ENCODE data around the gene OSBP2. TPM values are rescaled to one million over a fixed set of nuclear protein-coding genes. Genes with fewer than 3 reads are reported as not detected.

OSBP2 gene
- total RNA-seq, 2 donors from 2014 or later, result 6.8 to 11.1 TPM

DNA sequence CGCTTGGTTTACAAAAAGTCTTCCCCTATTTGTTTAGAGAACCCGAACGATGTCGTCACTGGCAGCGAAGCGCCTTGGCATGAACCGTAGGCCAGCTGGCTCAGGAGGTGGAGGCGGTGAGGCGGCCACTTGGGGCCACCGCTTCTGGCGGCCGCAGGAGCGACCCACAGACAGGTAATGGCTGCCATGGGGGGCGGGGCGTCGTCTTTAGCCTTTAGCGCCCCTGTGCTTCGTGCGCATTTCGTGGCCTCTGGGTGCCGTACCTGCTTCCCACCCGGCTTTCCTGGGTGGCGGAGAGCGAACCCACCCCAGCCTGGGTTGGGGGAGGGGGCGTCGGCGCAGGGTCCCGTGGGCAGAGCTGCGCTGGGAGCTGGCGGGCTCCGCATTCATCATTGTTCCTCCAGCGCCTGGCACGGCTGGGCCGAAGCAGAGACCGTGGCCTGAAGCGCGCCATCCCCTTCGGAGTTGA, 469 bp upstream of the OSBP2 start:
- H3K27me3 ChIP-seq (ENCODE audit: control insufficient read depth, insufficient read depth, low read length, poor library complexity, severe bottlenecking), result peaks cover 31% of the 10 kb centered on the region
- 2 to 3% methylated on average over 17 to 38 of the region's 38 CpGs for WGBS, 2 experiments (ENCODE audit: insufficient coverage in 1 of 2, insufficient read length in 1 of 2)
- H3K9ac ChIP-seq (ENCODE audit: extremely low read depth, low read length, poor library complexity, severe bottlenecking), result peak overlapping the region; percentile 60
- H3K4me1 ChIP-seq (ENCODE audit: control insufficient read depth, insufficient read depth, low read length), result peaks cover 4% of the 10 kb centered on the region
- no peak overlapping the region for H3K27ac ChIP-seq (ENCODE audit: low read depth, low read length)
- Mint-ChIP-seq H3K27ac (peak overlapping the region; percentile 73), H3K27me3 (ENCODE audit: insufficient read depth) (peaks cover 32% of the 10 kb centered on the region), H3K4me3 (peak overlapping the region; percentile 59), H3K9me3 (no peaks in the 10 kb centered on the region), H3K4me1 (peaks cover 8% of the 10 kb centered on the region), H3K36me3 (ENCODE audit: low read depth) (no peaks in the 10 kb centered on the region)
- peak overlapping the region; percentile 81 for H3K4me3 ChIP-seq (ENCODE audit: low read length)
- no peaks in the 10 kb centered on the region for H3K36me3 ChIP-seq (ENCODE audit: control insufficient read depth, insufficient read depth, low read length)
- no peaks in the 10 kb centered on the region for H3K9me3 ChIP-seq (ENCODE audit: control insufficient read depth, low read length)
- peak; percentile 88 for DNase-seq
- TF ChIP-seq, protein P1, sequence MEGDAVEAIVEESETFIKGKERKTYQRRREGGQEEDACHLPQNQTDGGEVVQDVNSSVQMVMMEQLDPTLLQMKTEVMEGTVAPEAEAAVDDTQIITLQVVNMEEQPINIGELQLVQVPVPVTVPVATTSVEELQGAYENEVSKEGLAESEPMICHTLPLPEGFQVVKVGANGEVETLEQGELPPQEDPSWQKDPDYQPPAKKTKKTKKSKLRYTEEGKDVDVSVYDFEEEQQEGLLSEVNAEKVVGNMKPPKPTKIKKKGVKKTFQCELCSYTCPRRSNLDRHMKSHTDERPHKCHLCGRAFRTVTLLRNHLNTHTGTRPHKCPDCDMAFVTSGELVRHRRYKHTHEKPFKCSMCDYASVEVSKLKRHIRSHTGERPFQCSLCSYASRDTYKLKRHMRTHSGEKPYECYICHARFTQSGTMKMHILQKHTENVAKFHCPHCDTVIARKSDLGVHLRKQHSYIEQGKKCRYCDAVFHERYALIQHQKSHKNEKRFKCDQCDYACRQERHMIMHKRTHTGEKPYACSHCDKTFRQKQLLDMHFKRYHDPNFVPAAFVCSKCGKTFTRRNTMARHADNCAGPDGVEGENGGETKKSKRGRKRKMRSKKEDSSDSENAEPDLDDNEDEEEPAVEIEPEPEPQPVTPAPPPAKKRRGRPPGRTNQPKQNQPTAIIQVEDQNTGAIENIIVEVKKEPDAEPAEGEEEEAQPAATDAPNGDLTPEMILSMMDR (conservative IDR thresholded peaks at IDR 0.05), result peak; percentile 18

DNA sequence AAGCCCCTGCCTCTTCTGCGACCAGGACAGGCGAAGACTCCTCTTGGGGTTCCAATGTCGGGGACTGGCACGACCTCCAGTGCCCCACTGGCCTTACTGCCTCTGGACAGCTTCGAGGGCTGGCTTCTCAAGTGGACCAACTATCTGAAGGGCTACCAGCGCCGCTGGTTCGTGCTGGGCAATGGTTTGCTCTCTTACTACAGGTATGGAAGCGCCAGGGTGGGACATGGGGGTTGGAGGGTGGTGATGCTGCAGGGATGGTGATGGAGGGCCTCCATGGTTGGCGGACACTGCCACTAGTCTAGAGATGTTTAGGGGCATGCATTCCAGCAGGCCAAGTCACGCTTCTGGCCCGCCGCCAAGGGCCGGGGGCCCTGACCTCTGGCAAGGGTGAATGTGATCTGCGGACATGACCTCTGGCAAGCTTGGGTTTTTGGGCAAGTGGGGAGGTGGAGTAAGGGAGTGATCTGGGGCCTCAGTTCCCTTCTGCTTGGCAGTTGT, 727 bp downstream of the OSBP2 start:
- H3K4me3 Mint-ChIP-seq, result peak overlapping the region; percentile 59
- H3K9me3 ChIP-seq (ENCODE audit: control insufficient read depth, low read length), result no peaks in the 10 kb centered on the region
- H3K9me3 Mint-ChIP-seq, result no peaks in the 10 kb centered on the region
- H3K4me1 Mint-ChIP-seq, result peaks cover 8% of the 10 kb centered on the region
- peaks cover 32% of the 10 kb centered on the region for H3K27me3 Mint-ChIP-seq (ENCODE audit: insufficient read depth)
- no peak overlapping the region for H3K27ac ChIP-seq (ENCODE audit: low read depth, low read length)
- H3K36me3 Mint-ChIP-seq (ENCODE audit: low read depth), result no peaks in the 10 kb centered on the region
- 70 to 75% methylated on average over 7 to 15 of the region's 15 CpGs for WGBS, 2 experiments (ENCODE audit: insufficient coverage in 1 of 2, insufficient read length in 1 of 2)
- no peak overlapping the region for H3K9ac ChIP-seq (ENCODE audit: extremely low read depth, low read length, poor library complexity, severe bottlenecking)
- H3K27me3 ChIP-seq (ENCODE audit: control insufficient read depth, insufficient read depth, low read length, poor library complexity, severe bottlenecking), result peaks cover 31% of the 10 kb centered on the region
- H3K27ac Mint-ChIP-seq, result no peak overlapping the region
- no peak for DNase-seq
- peak overlapping the region; percentile 80 for H3K4me3 ChIP-seq (ENCODE audit: low read length)
- no peaks in the 10 kb centered on the region for H3K36me3 ChIP-seq (ENCODE audit: control insufficient read depth, insufficient read depth, low read length)
- peaks cover 4% of the 10 kb centered on the region for H3K4me1 ChIP-seq (ENCODE audit: control insufficient read depth, insufficient read depth, low read length)
- TF ChIP-seq, protein P1 (conservative IDR thresholded peaks at IDR 0.05), result no peak

DNA sequence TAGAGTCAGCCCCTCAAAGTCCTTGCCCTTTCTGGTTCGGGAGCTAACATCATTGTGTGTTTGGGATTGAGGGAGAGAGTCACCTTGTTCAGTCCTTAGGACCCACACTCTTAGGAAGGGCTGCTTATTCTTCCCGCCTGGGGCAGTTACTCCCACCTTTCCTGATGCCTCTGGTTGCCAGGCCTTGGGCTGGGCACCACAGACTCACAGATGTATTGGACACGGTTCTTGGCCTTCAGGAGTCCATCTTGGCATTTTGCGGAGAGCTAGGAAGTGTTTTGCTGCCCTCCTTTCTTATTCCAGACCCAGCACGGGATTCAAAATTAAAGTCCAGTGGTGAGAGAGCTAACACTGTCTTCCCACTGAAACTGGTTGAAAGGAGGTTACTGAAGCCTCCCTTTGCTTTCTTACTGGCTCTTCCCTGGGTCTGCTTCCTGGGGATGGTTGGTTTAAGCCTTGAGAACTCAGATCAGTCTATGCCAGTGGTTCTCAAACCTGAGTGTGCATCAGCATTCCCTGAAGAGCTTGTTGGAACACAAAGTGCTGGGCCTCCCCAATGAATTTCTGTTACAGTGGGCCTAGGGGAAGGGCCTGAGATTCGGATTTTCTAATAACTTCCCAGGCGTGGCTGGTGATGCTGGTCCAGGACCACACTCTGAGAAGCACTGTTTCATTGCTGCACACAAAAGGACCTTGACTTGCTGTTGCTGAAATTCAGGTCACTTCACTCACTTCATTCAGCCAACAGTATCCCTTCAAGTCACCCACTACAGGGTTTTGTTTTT, 1.4 kb downstream of the OSBP2 start:
- no peak for DNase-seq
- Histone ChIP-seq H3K27ac (ENCODE audit: low read depth, low read length) (no peak overlapping the region), H3K4me3 (ENCODE audit: low read length) (no peak overlapping the region), H3K4me1 (ENCODE audit: control insufficient read depth, insufficient read depth, low read length) (peaks cover 4% of the 10 kb centered on the region), H3K9me3 (ENCODE audit: control insufficient read depth, low read length) (no peaks in the 10 kb centered on the region), H3K27me3 (ENCODE audit: control insufficient read depth, insufficient read depth, low read length, poor library complexity, severe bottlenecking) (peaks cover 31% of the 10 kb centered on the region), H3K9ac (ENCODE audit: extremely low read depth, low read length, poor library complexity, severe bottlenecking) (no peak overlapping the region), H3K36me3 (ENCODE audit: control insufficient read depth, insufficient read depth, low read length) (no peaks in the 10 kb centered on the region)
- H3K36me3 Mint-ChIP-seq (ENCODE audit: low read depth), result no peaks in the 10 kb centered on the region
- H3K9me3 Mint-ChIP-seq, result no peaks in the 10 kb centered on the region
- peaks cover 8% of the 10 kb centered on the region for H3K4me1 Mint-ChIP-seq
- H3K27ac Mint-ChIP-seq, result no peak overlapping the region
- WGBS, 2 experiments (ENCODE audit: insufficient coverage in 1 of 2, insufficient read length in 1 of 2), result 93 to 95% methylated on average over 5 to 7 of the region's 7 CpGs
- peak overlapping the region; percentile 59 for H3K4me3 Mint-ChIP-seq
- TF ChIP-seq, protein P1 (conservative IDR thresholded peaks at IDR 0.05), result no peak
- peaks cover 32% of the 10 kb centered on the region for H3K27me3 Mint-ChIP-seq (ENCODE audit: insufficient read depth)
